Smooth muscle cell of the brain vasculature (primary cell): ENCODE results near the gene GARIN5A.

ENCODE experiments used
- DNase-seq: peaks from one replicate; pipeline ENCODE4 v3.0.0-alpha.2; 2012; ENCODE audit warnings: low read depth, low spot score

Gene GARIN5A

GRCh38 chr19:50434525-50434924 is 42.1 kb downstream of the GARIN5A start:
- no peak for DNase-seq

- no peak for DNase-seq
These were observed 43.2 kb downstream of the GARIN5A start for GRCh38 chr19:50433201-50434180.

DNA sequence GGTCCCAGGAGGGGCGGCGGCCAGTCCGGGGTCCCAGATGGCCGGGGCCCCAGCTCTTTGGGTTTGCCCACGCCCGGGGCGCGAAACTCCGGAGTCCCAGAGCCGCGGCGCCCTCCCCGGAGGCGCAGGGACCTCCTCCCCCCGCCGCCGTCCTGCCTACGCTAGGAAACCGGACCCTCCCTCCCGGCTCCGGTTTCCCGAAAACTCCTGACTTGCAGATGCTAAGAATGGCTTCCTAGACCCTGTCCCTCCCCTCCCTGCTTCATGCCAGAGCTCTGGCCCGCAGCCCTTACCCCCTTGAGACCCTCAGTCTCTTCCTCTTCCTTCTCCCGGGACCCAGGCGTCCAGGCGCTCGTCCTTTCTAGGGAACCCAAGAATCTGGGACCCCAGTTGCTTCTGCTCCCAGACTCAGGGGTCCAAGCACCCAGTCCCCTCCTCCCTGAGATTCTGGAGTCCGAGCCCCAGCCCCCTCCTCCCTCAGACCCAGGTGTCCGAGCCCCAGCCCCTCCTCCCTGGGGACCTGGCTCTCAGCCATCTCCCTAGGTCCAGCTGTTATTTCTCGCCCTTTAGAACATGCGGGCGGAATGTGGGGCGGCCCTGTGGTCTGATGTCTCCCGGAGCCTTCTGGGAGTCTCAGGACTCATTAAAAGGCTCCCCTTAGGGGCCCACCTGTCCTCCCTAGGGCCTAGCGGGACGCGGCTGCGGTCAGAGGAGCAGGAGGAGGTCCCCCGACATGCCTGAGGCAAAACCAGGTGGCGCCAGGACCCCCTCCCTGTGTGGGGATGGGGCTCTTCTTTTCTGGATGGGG is 44.2 kb downstream of the GARIN5A start, which contains the start of gene MYBPC2:
Gene MYBPC2, plus strand, starts transcription at position 672 of the 808 bp plus-strand sequence. Its CDS starts 62 bp downstream, at position 734.
- no peak for DNase-seq

DNA sequence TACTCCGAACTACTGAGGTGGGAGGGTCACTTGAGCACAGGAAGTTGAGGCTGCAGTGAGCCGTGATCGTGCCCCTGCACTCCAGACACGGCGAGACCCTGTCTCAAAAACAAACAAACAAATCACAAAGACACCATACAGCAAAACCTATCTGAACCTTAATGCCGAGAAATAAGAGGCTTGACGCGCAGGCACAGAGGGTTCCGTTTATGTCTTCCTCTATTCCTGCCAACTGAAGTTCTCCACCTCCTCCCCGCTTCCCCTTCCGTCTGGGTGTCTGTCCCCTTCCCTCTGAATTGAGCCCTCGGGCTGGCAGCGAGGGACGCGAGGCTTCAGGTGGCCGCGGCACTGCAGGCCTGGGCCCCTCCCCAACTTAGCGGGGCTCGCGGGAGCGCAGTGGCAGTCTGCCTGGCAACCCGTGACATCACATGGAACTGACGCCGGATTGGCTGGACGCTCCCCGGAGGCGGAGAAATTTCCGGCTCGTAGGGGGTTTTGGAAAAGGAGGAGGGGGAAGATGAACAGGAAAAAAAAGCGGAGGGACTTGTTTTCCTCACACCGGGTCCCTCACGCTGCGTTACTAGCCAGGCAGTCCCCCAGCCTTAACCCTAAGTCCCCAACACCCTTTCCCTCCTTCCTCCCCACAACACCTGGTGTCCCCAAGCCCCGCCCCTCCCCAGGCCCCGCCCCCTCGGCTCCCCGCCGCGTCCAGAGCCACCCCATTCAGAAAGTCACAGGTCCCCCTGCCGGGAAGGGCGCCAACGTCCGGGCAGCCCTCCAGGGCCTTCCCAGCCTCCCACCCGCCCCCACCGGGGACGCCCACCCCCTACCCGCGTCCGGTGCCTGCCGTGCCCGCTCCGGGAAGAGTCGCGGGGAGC is 45.1 kb downstream of the GARIN5A start:
- peak; percentile 43 for DNase-seq

- no peak for DNase-seq
These were observed 45.7 kb downstream of the GARIN5A start for GRCh38 chr19:50430888-50431342.

DNA sequence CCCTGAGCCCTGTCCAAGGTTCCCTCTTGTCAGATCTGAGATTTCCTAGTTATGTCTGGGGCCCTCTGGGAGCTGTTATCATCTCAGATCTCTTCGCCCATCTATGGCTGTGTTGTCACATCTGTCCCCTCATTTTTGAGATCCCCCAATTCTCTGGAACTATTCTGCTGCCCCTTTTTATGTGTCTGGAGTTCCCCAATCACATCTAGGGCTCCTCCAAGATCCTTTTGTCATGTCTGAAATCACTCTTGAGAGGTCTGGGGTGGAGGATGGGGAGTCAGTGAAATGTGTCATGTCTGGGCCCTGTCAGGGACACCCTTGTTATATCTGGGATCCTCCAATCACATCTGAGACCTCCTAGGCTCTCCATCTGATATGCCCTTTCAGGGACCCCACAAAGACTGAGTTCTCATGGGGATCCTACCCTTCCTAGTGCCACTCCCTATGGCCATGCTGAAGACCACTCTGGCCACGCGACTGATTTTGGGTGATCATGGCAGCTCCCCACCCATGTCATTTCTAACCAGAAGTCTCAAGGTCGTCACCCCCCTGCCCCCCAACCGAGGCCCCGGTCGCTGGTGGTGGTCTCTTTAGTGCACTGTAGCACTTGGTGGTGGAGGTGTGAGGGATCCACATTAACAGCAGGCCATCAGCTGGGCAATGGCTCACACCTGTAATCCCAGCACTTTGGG is 47.7 kb downstream of the GARIN5A start:
- no peak for DNase-seq

DNA sequence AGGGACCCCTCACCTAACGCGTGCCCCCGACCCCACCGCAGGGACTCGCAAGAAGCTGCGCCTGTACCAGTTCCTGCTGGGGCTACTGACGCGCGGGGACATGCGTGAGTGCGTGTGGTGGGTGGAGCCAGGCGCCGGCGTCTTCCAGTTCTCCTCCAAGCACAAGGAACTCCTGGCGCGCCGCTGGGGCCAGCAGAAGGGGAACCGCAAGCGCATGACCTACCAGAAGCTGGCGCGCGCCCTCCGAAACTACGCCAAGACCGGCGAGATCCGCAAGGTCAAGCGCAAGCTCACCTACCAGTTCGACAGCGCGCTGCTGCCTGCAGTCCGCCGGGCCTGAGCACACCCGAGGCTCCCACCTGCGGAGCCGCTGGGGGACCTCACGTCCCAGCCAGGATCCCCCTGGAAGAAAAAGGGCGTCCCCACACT is 48.6 kb downstream of the GARIN5A start:
- DNase-seq = peak; percentile 39

GRCh38 chr19:50427318-50427925 is 49.2 kb downstream of the GARIN5A start:
- no peak for DNase-seq

DNA sequence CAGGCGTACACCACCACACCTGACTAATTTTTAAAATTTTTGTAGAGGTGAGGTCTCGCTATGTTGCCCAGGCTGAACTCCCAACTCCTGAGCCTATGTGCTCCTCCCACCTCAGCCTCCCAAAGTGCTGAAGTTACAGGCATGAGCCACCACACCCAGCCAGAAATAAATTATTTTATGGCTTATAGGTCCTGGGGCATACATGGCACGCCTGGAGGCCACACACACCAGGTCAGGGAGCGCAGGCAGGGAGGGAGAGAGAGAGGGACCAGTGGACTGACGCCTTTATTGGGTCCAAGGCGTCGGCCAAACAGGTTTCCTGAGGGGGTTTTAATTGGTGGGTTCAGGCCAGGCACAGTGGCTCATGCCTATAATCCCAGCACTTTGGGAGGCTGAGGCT is 51.1 kb downstream of the GARIN5A start:
- DNase-seq = no peak

GRCh38 chr19:50423279-50424113 is 53.2 kb downstream of the GARIN5A start:
- no peak for DNase-seq

DNA sequence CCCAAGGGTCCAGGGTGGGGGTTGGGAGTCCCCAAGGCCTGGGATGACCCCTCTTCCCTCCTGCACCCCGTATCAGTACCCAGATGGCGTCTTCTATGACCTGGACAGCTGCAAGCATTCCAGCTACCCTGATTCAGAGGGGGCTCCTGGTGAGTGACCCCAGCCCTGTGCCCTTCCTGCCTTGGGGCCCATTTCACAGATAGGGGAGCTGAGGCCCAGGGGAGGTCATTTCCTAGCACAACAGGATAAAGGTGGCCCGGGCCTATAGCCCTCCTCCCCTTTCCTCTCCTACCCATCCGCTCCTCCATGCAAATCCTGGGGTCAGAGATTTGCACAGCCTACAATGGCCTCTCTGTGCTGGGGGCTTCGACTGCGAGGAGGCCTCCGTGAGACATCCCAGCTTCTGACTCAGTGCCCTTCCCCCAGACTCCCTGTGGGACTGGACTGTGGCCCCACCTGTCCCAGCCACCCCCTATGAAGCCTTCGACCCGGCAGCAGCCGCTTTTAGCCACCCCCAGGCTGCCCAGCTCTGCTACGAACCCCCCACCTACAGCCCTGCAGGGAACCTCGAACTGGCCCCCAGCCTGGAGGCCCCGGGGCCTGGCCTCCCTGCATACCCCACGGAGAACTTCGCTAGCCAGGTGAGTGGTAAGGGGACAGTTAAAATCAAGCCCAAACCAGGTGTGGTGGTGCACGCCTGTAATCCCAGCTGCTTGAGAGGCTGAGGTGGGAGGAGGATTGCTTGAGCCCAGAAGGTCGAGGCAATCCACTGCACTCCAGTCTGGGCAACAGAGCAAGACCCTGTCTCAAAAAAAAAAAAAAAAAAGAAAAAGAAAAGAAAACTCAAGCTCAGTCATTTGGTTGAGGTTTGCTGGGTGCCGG is 54.0 kb downstream of the GARIN5A start:
- no peak for DNase-seq

DNA sequence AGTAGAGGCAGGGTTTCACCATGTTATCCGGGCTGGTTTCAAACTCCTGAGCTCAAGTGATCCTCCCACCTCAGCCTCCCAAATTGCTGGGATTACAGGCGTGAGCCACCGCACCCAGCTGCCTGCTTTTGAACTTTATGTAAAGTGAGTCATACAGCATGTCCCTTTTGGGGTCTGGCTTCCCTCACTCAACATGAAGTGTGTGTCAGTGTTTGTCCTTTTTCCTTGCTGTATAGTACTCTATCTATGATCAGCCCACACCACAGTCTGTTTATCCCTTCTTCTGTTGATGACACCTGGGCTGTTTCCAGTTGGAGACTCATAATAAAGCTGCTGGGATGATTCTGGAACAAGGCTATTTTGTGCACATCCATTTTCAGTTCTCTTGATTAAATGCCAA is 55.8 kb downstream of the GARIN5A start:
- DNase-seq = no peak

DNA sequence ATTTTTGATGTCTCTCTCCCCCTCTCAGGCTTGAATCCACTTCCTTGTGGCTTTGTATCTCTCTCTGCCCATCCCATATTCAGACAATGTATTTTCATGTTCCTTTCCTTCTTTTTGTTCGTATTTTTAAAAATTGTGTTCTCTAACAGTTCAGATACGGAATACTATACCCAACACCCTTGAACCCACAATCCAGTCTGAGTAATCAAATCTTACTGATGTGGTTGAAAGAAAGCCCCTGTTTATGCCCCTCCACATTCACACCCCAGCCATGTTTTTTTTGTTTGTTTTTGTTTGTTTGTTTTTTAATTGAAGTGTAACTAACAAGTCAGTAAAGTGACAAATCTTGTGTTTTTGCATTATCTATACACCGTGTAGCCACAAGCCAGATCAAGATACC is 56.5 kb downstream of the GARIN5A start:
- no peak for DNase-seq

GRCh38 chr19:50419580-50420035 is 57.0 kb downstream of the GARIN5A start:
- DNase-seq = no peak

DNA sequence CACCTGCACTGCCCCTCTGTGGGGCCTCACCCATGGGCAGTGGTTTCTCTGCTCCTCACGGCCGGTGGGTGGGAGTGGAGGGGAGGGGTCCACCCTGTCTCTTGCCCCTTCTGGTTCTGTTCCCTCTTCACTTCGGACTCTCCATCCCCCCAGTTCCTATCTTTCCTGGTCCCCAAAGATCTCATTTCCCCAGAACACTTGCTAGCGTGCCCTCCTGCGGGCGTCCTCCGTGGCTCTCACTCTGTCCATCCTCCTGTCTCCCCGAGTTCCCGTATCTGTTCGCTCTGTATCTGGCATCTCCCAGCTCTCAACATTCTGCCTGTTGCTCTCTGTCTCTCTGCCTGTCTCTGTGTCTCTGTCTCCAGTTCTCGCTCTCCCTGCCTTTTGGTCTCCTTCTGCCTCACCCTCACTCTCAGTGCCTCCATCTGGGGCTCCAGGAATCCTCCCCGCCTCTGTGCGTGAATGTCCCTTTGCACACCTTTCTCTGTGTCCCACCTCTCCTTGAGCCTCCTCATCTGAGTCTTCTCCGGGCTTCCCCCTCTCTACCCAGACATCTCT is 57.5 kb downstream of the GARIN5A start:
- DNase-seq = no peak

GRCh38 chr19:50418176-50419021 is 58.2 kb downstream of the GARIN5A start, which contains the start of gene SPIB:
TSS of gene SPIB (plus strand) at chr19:50418938. CDS start at chr19:50418963, 25 bp downstream.
- no peak for DNase-seq
